ENCODE data around the gene RNF224.

The RNF224 gene

DNA sequence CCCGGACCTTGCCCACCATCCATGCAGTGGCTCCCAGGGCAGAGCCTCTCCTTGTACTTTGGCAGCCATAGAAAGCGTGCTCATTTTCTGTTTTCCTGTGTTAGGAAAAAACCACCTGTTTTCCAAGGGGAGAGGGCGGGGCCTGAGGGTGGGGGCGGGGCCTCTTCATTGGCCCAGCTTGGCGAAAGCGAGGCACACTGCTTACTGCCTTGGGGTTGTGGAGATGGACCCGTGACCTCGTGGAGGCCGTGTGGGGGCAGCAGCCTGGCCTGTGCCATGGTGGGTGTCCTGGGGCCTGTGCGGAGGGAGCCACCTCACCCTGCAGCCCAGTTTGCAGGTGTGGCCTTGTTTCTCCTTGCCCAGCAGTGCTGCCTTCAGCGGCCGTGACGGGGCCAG is 45.8 kb downstream of the RNF224 start:
- Histone ChIP-seq H3K4me3 (ENCODE audit: low read depth, low read length) (no peak overlapping the region), H3K9me3 (ENCODE audit: severe bottlenecking) (no peaks in the 10 kb centered on the region), H3K27me3 (ENCODE audit: insufficient read depth, low read depth, severe bottlenecking) (no peaks in the 10 kb centered on the region), H3K36me3 (peaks cover 9% of the 10 kb centered on the region), H3K27ac (peak overlapping the region; percentile 36; the same call in 1 of the 2 replicates)
- TF ChIP-seq, protein P1, sequence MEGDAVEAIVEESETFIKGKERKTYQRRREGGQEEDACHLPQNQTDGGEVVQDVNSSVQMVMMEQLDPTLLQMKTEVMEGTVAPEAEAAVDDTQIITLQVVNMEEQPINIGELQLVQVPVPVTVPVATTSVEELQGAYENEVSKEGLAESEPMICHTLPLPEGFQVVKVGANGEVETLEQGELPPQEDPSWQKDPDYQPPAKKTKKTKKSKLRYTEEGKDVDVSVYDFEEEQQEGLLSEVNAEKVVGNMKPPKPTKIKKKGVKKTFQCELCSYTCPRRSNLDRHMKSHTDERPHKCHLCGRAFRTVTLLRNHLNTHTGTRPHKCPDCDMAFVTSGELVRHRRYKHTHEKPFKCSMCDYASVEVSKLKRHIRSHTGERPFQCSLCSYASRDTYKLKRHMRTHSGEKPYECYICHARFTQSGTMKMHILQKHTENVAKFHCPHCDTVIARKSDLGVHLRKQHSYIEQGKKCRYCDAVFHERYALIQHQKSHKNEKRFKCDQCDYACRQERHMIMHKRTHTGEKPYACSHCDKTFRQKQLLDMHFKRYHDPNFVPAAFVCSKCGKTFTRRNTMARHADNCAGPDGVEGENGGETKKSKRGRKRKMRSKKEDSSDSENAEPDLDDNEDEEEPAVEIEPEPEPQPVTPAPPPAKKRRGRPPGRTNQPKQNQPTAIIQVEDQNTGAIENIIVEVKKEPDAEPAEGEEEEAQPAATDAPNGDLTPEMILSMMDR (IDR thresholded peaks at IDR 0.05; ENCODE audit: low read depth, low read length), result no peak
- DNase-seq, result no peak

DNA sequence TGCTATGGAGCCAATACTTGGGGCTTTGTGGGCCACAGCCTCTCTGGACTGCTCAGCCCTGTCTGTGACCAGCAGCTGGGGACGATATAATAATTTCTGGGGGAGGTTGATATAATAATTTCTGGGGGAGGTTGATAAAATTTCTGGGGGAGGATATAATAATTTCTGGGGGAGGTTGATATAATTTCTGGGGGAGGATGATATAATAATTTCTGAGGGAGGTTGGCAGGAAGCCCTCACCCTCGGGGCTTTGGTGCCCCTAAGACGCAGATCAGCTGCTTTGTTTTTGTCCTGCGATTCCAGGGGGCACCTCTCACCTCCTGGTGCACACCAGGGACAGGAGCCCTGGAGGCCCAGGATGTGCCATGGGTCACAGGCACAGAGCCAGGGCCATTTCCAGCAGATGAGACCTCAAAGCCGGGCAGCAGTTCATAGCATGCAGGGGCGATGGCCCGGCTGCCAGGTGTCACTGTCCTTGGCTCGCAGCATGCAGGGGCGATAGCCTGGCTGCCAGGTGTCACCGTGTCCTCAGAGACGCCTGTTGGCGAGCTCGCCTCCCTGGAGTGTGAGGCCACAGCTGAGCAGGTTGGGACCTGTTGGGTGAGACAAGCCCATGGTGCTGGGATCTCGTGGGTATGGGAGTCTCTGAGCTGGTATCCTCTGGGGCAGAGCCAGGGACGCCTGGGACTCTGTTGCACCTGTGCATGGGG is 46.5 kb downstream of the RNF224 start:
- no peak for DNase-seq
- Histone ChIP-seq H3K27me3 (ENCODE audit: insufficient read depth, low read depth, severe bottlenecking) (no peaks in the 10 kb centered on the region), H3K9me3 (ENCODE audit: severe bottlenecking) (no peaks in the 10 kb centered on the region), H3K27ac (peak overlapping the region; percentile 77), H3K36me3 (peaks cover 6% of the 10 kb centered on the region), H3K4me3 (ENCODE audit: low read depth, low read length) (no peak overlapping the region)
- TF ChIP-seq, protein P1 (IDR thresholded peaks at IDR 0.05; ENCODE audit: low read depth, low read length), result no peak

GRCh38 chr9:137275203-137275587 is 47.9 kb downstream of the RNF224 start:
- TF ChIP-seq, protein P1 (IDR thresholded peaks at IDR 0.05; ENCODE audit: low read depth, low read length), result no peak
- Histone ChIP-seq H3K9me3 (ENCODE audit: severe bottlenecking) (no peaks in the 10 kb centered on the region), H3K36me3 (peaks cover 20% of the 10 kb centered on the region), H3K4me3 (ENCODE audit: low read depth, low read length) (no peak overlapping the region), H3K27me3 (ENCODE audit: insufficient read depth, low read depth, severe bottlenecking) (no peaks in the 10 kb centered on the region), H3K27ac (peak overlapping the region; percentile 98)
- DNase-seq, result no peak

GRCh38 chr9:137275588-137276472 is 48.5 kb downstream of the RNF224 start:
- TF ChIP-seq, protein P1 (IDR thresholded peaks at IDR 0.05; ENCODE audit: low read depth, low read length), result no peak
- H3K4me3 ChIP-seq (ENCODE audit: low read depth, low read length), result no peak overlapping the region
- peaks cover 20% of the 10 kb centered on the region for H3K36me3 ChIP-seq
- no peak for DNase-seq
- no peaks in the 10 kb centered on the region for H3K9me3 ChIP-seq (ENCODE audit: severe bottlenecking)
- H3K27ac ChIP-seq, result peak overlapping the region; percentile 98
- H3K27me3 ChIP-seq (ENCODE audit: insufficient read depth, low read depth, severe bottlenecking), result no peaks in the 10 kb centered on the region

DNA sequence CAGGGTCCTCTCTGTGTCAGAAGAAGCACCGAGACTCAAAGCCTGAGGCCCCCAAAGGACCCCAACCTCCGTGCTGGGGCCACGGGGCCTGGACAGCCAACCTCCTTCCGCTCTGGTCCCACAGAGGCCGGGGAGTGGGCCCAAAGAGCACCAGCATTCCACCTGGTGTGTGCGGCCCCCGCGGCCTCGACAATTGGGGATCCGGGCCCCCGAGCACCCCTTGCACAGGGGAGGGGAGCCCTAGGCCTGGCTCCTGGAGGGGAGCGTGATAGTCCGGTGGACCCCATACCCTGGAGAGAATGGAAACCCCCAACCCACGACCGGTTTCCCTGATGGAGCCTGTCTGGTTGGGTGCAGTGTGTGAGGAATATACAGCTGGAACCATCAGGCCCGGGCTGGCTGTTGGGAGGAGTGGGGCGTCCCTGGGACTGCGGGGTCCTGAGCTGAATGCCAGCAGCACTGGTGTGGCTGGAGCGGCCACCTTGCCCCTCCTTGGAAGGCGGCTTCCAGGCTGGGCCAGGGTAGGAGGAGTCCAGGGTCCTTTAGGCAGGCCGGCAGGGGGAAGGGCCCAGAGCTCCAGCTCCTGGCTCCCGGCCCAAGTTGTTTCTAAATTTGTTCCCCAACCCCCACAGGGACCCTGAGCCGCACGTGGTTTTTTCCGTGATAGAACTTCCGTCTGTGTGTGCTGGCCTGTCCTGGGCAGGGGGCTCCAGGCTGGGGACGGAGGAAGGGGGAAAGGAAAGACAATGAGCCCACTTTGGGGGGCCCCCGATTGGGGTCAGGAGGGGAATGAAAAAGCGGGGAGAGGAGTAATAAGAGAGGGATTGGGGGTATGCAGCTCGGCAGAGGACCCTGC is 49.4 kb downstream of the RNF224 start:
- H3K4me3 ChIP-seq (ENCODE audit: low read depth, low read length), result peak overlapping the region; percentile 31
- peak; percentile 73 for DNase-seq
- H3K27ac ChIP-seq, result peak overlapping the region; percentile 98

More for the DNA sequence above, 49.4 kb downstream of the RNF224 start:
- peaks cover 20% of the 10 kb centered on the region for H3K36me3 ChIP-seq
- H3K27me3 ChIP-seq (ENCODE audit: insufficient read depth, low read depth, severe bottlenecking), result no peaks in the 10 kb centered on the region
- TF ChIP-seq, protein P1 (IDR thresholded peaks at IDR 0.05; ENCODE audit: low read depth, low read length), result no peak
- no peaks in the 10 kb centered on the region for H3K9me3 ChIP-seq (ENCODE audit: severe bottlenecking)

All from WERI-Rb-1 (cell line).